ENCODE measurements around the gene LIN9. TPM values are rescaled to one million over a fixed set of nuclear protein-coding genes. Genes with fewer than 3 reads are reported as not detected.

LIN9 gene
- total and polyA plus RNA-seq, 2 of the 8 experiments (the other 6 are each of a cell fraction or from before 2014, with no cell fraction given): 5.6 to 12.6 TPM

GRCh38 chr1:226308723-226309397 is at the start of gene LIN9 (continued):
- TF ChIP-seq ASH2L (IDR thresholded peaks at IDR 0.05; ENCODE audit: low read length) (peak; percentile 93), RXRA (IDR thresholded peaks at IDR 0.05; ENCODE audit: insufficient read depth, low read depth, low read length) (no peak), SIN3A (conservative IDR thresholded peaks at IDR 0.05 in 1 of 2, IDR thresholded peaks at IDR 0.05 in 1 of 2; ENCODE audit: low read depth in 1 of 2, low read length in 2 of 2) (peak; percentile 61 to 63; a peak in 2 of 4 replicates), CTCF (IDR thresholded peaks at IDR 0.05; ENCODE audit: control extremely low read depth in 1 of 3, insufficient read depth in 1 of 3, low read depth in 1 of 3, low read length in 3 of 3) (no peak), EP300 (IDR thresholded peaks at IDR 0.05; ENCODE audit: borderline replicate concordance in 1 of 2, low read depth in 2 of 2, low read length in 2 of 2) (peak in 1 of 2 experiments; percentile 3; a peak in 1 of 3 replicates), CEBPB (IDR thresholded peaks at IDR 0.05; ENCODE audit: low read depth, low read length) (no peak), GABPA (IDR thresholded peaks at IDR 0.05; ENCODE audit: borderline replicate concordance, insufficient read depth, low read length) (no peak), HDAC2 (IDR thresholded peaks at IDR 0.05; ENCODE audit: borderline replicate concordance in 1 of 2, low read depth in 2 of 2, low read length in 2 of 2) (peak in 1 of 2 experiments; percentile 49; a peak in 1 of 4 replicates), ATF2 (IDR thresholded peaks at IDR 0.05; ENCODE audit: low read length) (no peak), PHF8 (conservative IDR thresholded peaks at IDR 0.05; ENCODE audit: low read depth, low read length) (peak; percentile 96), SUZ12 (IDR thresholded peaks at IDR 0.05; ENCODE audit: low read length) (no peak), CHD2 (IDR thresholded peaks at IDR 0.05; ENCODE audit: low read length) (no peak; the same call in 1 of the 2 replicates), SP1 (IDR thresholded peaks at IDR 0.05; ENCODE audit: low read depth, low read length) (no peak), USF2 (IDR thresholded peaks at IDR 0.05; ENCODE audit: low read length) (no peak), YY1 (IDR thresholded peaks at IDR 0.05; ENCODE audit: low read depth, low read length) (peak; percentile 96), TEAD4 (IDR thresholded peaks at IDR 0.05; ENCODE audit: low read depth, low read length) (no peak), GTF2F1 (IDR thresholded peaks at IDR 0.05; ENCODE audit: borderline replicate concordance, low read depth, low read length) (no peak), KDM4A (IDR thresholded peaks at IDR 0.05; ENCODE audit: low read depth, low read length, severe bottlenecking) (peak; percentile 66)

Measured in H1 (cell line).